CD4-positive, alpha-beta T cell treated with Interleukin-10 for 1 hour (primary cell): ENCODE results near the gene SYNGAP1.
"Not testable (repeated sequence)": the region's sequence is repeated elsewhere in the genome, so short reads cannot be mapped to it uniquely, and the experiment has no call there.

Source experiments
- DNase-seq: peaks from one replicate; pipeline ENCODE4 v3.0.0-alpha.2; 2020

SYNGAP1 gene

DNA sequence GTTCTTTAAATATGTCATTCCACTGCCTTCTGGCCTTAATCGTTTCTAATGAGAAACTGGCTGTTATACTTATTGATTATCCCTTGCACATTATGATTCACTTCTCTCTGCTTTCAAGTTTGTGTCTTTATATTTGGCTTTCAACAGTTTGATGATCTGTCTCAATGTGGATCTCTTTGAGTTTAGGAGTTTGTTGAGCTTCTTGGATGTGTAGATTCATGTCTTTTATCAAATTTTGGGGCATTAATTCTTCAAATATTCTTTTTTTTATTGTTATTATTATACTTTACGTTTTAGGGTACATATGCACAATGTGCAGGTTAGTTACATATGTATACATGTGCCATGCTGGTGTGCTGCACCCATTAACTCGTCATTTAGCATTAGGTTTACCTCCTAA is 63.8 kb downstream of the SYNGAP1 start:
- DNase-seq = no peak

DNA sequence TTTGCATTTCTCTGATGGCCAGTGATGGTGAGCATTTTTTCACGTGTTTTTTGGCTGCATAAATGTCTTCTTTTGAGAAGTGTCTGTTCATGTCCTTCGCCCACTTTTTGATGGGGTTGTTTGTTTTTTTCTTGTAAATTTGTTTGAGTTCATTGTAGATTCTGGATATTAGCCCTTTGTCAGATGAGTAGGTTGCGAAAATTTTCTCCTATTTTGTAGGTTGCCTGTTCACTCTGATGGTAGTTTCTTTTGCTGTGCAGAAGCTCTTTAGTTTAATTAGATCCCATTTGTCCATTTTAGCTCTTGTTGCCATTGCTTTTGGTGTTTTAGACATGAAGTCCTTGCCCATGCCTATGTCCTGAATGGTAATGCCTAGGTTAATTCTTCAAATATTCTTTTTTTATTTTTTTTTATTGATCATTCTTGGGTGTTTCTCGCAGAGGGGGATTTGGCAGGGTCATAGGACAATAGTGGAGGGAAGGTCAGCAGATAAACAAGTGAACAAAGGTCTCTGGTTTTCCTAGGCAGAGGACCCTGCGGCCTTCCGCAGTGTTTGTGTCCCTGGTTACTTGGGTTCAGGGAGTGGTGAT is 64.9 kb downstream of the SYNGAP1 start:
- not testable (repeated sequence) for DNase-seq

DNA sequence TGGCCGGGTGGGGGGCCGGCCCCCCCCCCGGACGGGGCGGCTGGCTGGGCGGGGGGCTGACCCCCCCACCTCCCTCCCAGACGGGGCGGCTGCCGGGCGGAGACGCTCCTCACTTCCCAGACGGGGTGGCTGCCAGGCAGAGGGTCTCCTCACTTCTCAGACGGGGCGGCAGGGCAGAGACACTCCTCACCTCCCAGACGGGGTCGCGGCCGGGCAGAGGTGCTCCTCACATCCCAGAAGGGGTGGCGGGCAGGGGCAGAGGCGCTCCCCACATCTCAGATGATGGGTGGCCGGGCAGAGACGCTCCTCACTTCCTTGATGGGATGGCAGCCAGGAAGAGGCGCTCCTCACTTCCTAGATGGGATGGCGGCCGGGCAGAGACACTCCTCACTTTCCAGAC is 65.8 kb downstream of the SYNGAP1 start:
- DNase-seq = not testable (repeated sequence)

DNA sequence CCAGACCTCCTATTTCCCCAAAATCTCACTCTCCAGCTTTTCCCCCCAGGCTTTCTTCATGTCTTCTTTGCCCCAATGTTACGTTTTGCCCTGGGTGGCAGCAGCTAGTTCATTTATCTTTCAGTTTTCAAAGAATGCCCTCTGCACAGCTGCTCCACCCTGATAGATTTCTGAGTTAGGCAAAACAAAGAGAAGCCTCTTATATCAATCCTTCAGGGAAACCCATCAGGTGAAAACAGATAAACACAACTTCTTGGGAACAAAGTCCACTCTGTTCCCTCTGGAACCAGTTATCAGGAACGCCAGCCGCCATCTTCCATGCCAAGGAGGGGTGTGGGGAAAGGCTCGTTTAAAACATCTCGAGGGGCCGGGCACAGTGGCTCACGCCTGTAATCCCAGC is 68.5 kb downstream of the SYNGAP1 start:
- no peak for DNase-seq

DNA sequence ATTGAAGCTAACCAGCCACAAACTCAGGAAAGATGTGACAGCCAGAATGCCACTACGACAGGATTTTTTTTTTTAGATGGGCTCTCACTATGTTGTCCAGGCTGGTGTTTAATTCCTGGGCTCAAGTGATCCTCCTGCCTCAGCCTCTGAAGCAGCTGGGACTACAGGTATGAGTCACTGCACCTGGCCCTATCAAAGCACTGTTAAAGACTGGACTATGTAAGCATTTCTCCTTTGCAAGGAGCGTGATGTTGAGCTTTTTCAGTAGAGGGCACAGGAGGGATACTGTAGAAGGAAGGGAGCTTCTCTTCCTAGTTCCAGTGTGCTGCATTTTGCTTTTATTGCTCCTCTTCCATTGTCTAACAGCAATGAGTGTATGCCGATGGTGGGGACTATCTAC is 70.3 kb downstream of the SYNGAP1 start:
- DNase-seq = no peak

DNA sequence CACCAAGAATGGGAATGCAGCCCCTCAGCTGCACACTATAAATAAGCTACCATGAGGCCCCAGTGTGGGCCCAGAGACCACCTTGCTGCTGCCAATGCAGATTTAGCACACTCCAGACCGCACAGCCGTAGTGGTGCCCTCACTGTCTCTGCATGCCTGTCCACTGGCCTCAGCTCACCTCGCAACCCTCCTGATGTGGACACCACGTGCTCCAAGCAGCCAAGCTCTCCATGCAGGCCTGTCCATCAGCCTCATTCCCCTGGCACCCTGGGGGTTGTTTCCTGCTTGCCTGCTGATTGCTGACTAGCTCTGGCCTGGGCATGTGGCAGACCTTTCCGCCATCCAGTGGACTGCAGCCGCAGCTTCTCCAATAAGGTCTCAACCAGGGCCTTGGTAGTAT is 70.8 kb downstream of the SYNGAP1 start:
- no peak for DNase-seq

DNA sequence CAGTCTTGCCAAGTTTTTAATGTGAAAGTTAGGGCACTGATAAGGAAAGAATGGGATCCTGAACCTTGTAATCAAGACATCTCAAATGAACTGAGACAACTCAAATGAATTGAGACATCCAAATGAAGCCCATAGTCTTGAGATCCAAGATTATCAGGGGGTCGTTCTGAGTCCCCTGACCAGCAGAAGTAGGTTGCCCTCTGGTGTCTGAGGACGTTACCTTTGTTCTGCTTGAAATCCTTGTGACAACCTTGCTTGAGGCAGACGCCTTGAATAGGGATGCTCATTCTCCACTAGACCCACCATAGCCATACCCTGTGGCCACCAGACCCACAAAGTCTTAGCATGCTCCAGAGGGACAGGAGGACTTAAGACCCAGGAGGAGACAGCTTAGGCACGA is 72.2 kb downstream of the SYNGAP1 start:
- DNase-seq = peak; percentile 11

DNA sequence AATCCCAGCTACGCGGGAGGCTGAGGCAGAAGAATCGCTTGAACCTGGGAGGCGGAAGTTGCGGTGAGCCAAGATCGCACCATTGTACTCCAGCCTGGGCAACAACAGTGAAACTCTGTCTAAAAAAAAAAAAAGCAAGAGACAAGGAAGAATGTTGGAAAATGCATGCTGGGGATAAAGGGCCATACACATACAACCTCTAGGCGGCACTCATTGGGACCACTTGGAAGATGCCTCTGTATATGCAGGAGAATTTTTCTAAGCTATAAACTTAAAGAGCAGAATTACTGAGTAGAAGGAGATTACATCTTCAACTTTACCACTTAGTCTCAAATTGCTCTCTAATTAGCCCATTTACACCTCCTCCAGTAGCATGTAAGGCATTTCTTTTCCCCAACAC is 77.3 kb downstream of the SYNGAP1 start:
- no peak for DNase-seq

DNA sequence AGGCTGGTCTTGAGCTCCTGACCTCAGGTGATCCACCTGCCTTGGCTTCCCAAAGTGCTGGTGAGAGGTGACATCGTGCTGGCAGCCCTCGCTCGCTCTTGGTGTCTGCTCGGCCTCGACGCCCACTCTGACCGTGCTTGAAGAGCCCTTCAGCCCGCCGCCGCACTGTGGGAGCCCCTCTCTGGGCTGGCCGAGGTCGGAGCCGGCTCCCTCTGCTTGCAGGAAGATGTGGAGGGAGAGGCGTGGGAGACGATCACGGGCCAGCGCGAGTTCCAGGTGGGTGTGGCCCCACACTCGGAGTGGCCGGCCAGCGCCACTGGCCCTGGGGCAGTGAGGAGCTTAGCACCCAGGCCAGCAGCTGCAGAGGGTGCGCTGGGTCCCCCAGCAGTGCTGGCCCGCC is 82.6 kb downstream of the SYNGAP1 start:
- DNase-seq = no peak

DNA sequence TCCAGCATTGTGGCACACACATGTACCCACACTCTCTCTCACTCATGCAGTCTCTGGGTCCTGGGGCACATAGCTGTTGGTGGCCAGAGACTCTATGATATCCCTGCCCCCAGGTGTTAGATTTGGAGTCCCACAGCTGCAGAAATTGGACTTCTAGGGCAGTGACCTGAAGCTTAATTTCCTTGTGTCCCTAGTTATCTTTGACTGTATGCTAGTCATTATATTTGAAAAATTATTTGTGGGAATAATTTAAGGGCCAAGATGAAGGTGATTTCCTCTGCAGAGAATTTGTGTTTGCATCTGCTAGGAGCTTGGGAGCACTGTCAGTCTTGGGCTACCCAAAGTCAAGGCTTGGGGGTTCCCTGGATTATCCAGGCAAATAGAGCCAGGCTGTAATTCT is 84.6 kb downstream of the SYNGAP1 start:
- DNase-seq = no peak
